GM12864 (cell line): ENCODE measurements around the gene CXCL17.

Experiments
- DNase-seq: peaks from one replicate; pipeline ENCODE4 v3.0.0-alpha.2; 2011; ENCODE audit warnings: low read depth
- H3K4me3 ChIP-seq: 2 replicates; pipeline ENCODE4 v1.5.1; 2011; ENCODE audit warnings: mild to moderate bottlenecking, low read depth, low read length, control low read depth
- CTCF ChIP-seq: IDR thresholded peaks from 2 replicates; pipeline ENCODE4 v1.5.1; 2011; ENCODE audit warnings: low read depth, mild to moderate bottlenecking, moderate library complexity, low read length, control low read depth, inconsistent platforms; ENCODE audit errors: missing control alignments

CXCL17 gene

GRCh38 chr19:42407816-42408175 is 35.0 kb downstream of the CXCL17 start:
- DNase-seq: no peak
- no peak for TF ChIP-seq CTCF

GRCh38 chr19:42407085-42407815 is 35.5 kb downstream of the CXCL17 start:
- DNase-seq: no peak
- TF ChIP-seq CTCF: no peak
- H3K4me3 ChIP-seq: no peak overlapping the region

More at GRCh38 chr19:42407816-42408175, 35.0 kb downstream of the CXCL17 start:
- no peak overlapping the region for H3K4me3 ChIP-seq

- TF ChIP-seq CTCF: no peak
- no peak overlapping the region for H3K4me3 ChIP-seq
- DNase-seq: no peak
Observed at GRCh38 chr19:42406111-42406510, 36.6 kb downstream of the CXCL17 start.

- no peak overlapping the region for H3K4me3 ChIP-seq
- no peak for TF ChIP-seq CTCF
- DNase-seq: no peak
Observed at GRCh38 chr19:42403586-42403985, 39.2 kb downstream of the CXCL17 start.

GRCh38 chr19:42402376-42403116 is 40.2 kb downstream of the CXCL17 start:
- TF ChIP-seq CTCF: no peak
- no peak overlapping the region for H3K4me3 ChIP-seq

GRCh38 chr19:42401365-42402303 is 41.1 kb downstream of the CXCL17 start:
- peak; percentile 76 for TF ChIP-seq CTCF
- H3K4me3 ChIP-seq: peak overlapping the region; percentile 33
- no peak for DNase-seq

More at GRCh38 chr19:42402376-42403116, 40.2 kb downstream of the CXCL17 start:
- no peak for DNase-seq
